Medulla oblongata (tissue), 1 donor: ENCODE results near the gene ETV3.
A peak's percentile ranks its signal among the peaks of the same experiment; 100 is the strongest.

Experiments used
- DNase-seq: peaks from one replicate; pipeline ENCODE4 v3.0.0-alpha.2; 2015; ENCODE audit errors: extremely low spot score

The ETV3 gene

DNA sequence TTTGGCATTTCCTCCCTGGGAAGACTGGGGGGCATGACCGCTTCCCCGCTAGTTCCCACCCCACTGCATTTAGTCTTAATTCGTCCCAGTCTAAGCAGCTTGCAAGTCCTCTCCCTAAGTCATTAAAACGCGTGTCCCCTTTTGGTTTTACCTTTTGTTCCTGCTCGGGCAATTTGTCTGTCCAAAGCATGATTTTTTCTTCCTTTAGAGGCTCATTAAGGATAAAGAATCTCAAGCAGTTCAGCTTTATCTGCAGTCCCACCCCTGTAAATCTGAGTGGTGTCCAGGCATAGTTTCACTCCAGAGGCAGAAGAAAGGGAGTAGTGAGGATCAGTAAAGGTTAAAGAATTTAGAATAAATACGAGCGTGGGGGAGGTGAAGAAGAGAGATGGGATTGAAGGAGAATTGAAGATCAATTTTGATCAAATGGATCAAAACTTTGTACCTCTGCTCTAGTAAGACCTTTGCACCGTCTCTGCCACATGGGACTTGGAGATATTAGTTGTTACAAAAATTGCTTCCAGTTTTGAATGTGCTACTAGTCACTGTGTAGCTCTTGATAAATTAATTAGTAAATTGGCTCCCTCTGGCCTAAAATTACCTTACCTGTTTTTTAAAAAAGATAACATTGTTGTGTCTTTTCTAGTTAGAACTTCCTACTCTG is 989 bp upstream of the ETV3 start:
- DNase-seq = no peak

DNA sequence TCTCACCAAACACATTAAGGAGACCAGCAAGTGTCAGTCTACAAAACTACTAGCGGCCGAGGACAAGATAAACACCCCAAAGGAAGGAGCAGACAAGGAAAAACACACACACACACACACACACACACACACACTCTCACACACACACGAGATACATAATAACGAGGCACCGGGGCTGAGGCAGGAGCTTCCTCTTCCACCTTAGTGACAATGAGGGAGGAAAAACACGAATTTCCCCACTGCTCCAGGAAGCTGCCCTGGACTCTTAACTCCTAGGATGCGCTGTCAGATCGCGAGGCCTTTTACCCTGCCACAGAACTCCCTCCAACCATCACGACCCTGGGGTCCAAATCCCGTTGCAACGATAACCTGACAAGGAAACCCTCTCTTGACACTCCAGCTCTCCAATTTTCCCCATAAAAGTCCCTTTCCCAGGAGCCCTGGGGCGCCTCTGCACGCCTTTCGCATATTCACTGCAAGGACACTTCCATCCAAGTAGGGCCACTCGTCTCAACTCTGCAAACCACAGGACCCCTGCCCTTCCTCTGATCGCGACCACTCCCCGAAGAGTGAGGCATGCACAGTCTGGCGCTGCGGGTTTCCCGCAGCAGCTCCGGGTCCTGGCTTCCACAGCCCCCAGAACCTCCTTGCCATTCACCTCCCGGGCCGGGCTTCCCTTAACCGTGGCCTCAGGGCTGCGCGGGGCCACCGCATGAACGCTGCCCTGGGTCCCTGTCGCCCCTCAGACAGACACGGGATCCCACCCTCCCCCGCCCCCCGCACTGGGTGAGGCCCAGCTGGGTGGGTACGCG is 581 bp downstream of the ETV3 start:
- peak; percentile 27 for DNase-seq

GRCh38 chr1:157137046-157137407 is 1.2 kb downstream of the ETV3 start:
- peak; percentile 19 for DNase-seq

DNA sequence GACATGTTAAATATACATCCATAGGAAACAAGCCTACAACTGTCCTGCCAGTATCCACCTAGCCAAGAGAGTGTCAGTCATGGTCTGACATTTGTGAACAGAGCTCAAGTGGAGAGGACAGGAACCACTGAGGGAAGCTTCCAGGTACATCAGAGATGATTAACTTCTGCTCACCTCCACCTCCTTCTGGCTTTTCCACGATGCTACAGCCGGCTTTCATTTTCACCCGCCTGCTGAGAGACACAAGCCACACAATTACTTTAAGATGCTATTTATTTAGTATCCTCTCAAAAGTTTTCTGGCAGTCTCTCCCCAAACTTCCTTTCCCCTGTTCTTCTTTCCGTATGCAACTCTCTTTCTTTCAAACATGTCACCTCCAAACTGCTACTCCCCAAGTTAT is 2.1 kb downstream of the ETV3 start:
- no peak for DNase-seq

- DNase-seq = no peak
These were observed 2.5 kb downstream of the ETV3 start for GRCh38 chr1:157135646-157136045.

GRCh38 chr1:157135070-157135469 is 3.1 kb downstream of the ETV3 start:
- DNase-seq = no peak

GRCh38 chr1:157134442-157134841 is 3.8 kb downstream of the ETV3 start:
- DNase-seq = no peak

DNA sequence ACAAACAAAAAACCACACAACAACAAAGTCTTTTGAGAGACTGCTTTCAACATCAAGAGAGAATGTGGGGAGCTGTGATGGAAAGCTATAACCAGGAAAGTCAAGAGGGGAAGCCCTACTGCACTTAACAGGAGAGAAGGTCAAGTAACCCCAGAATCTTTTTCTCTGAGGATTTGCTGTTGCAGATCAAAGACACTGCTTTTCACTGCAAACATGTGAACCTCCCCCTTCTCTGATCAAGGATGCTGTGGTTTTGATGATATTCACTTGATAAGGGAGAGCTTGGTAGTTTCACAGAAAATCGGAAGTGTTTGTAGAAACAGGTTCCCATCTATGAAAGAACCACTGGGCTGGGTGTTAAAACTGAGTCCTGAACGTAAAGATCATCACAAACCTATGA is 4.8 kb downstream of the ETV3 start:
- DNase-seq = no peak

DNA sequence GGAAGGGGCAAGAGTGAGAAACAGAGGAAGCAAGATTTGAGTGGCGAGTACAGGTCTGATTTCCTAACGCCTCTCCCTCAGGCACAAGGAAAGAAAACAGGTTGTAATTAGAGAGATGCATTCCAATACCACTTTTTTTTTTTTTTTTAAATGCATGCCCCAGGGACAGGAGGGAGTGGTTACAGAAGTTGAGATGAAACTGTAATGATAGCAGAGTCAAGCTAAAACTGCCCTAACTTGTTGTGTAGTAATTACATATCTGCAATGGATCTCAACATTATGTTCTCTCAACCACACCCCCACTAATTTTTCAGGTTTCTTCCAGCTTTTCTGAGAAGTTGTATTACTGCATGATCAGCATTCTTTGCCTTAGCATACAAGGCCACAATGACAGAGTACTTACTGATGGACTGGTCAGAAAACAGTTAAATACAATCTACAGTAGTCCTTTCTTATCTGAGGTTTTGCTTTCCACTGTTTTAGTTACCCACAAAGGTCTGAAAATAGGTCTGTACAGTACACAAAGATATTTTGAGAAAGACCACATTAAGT is 5.5 kb downstream of the ETV3 start:
- no peak for DNase-seq

DNA sequence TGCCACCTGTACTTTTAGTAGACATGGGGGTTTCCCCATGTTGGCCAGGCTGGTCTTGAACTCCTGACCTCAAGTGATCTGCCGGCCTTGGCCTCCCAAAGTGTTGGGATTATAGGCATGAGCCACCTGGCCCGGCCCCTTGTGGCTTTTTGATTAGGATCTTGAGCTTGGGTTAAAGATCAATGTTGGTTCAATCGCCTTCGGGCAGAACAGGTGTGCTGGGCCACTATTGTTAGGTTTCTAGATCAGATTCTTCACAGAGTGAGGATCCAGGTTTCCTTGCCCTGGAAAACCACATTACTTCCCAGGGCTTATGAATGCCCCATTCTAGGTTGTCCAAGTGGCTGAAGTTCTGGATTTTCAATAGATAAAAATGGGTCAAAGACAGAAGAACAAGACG is 6.1 kb downstream of the ETV3 start:
- no peak for DNase-seq

DNA sequence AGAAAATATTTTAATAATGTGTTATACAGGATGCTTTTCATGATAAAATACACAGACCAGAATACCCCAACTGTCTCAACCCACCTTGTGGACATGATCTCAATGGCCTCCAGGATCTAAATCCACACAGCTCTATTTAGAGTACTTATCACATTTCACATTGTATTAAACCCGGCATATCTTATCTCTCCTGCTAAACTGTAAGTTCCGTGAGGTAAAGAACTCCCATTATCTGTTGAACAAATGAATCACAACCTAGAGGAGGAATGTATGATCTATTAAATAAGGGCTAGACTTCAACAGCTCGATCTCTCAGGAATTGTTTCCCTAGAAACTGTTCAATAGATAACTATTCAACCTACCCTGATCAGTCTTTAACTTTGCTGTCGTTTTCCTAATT is 6.9 kb downstream of the ETV3 start:
- DNase-seq = no peak

DNA sequence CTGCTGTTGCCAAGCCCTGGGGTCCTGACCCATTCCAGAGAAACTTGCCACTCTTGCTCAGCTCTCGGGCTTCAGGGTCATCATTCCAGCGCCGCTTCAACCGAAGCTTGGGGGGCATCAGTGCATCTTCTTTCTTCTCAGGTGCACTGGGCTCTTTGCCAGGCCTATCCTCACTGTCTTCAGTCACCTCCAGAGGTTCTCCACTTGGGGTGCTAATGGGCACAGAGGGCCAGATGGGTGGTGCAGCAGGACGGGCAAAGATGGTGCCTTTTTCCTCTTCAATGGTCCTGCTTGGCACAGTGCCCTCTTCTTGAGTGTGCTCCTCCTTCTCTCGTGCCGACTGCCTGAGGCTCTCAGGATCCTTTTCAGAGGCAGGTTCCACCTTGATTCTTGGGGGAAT is 13.3 kb downstream of the ETV3 start:
- DNase-seq = no peak

DNA sequence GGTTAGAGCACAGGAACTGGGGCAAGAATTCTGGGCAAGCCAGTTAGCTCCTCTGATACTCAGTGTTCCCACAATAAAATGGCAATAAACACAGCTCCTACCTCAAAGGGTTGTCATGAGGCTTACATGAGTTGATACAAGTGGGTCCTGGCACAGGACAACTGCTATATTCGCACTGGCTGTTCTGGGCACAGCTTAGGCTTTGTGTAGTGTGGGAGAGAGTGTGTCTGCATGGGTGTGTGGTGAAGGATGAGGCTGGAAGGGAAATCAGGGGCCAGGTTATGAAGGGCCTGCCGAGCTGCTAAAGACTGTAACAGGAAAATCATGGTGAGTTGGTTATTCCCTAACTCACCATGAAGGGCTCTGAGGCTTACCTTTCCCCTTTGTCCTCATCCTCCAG is 18.7 kb downstream of the ETV3 start:
- DNase-seq = no peak

- no peak for DNase-seq
These were observed 19.2 kb downstream of the ETV3 start for GRCh38 chr1:157119008-157119407.

GRCh38 chr1:157117527-157118057 is 20.6 kb downstream of the ETV3 start:
- no peak for DNase-seq

- DNase-seq = no peak
These were observed 21.5 kb downstream of the ETV3 start for GRCh38 chr1:157116737-157117103.

DNA sequence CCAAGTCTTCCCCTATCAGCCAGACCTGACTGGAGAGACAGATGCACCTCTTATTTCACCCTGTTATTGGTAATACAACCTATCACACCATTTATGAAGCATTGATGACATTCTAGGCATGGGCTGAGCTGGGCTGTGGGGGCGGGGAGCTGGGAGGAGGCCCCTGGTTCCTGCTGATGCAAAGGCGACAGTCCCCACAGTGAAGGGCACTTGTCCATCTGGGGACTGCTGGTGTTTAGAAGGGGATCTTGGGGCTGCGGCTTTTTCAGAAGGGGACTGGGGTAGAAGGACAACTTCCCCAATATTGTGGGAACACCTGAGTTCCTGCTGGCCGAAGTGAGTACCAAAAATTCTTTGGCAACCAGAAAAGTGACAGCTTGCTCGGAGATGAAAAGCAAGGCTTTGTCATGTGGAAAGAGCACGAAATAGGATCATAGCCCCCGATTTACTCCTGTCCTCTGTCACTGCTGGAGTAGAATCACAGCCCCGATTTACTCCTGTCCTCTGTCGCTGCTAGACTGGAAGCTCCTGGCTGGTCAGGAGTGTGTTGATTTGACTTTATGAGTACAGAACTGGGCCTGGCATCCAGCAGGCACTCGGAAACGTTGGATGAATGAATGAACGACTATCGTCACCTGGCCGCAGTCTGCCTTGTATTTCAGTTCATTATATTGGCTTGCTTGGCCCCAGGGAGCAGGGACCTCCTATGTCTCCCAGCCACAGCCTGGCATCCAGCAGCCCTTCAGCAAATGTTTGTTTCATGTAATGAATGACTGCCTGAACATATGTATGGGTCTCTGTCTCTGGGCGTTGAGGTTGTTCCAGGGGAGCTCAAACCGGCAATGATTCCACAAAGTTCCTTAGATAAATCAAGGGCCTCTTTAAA is 22.1 kb downstream of the ETV3 start:
- no peak for DNase-seq

GRCh38 chr1:157115429-157115838 is 22.8 kb downstream of the ETV3 start:
- DNase-seq = no peak

- no peak for DNase-seq
These were observed 23.7 kb downstream of the ETV3 start for GRCh38 chr1:157114183-157115121.

DNA sequence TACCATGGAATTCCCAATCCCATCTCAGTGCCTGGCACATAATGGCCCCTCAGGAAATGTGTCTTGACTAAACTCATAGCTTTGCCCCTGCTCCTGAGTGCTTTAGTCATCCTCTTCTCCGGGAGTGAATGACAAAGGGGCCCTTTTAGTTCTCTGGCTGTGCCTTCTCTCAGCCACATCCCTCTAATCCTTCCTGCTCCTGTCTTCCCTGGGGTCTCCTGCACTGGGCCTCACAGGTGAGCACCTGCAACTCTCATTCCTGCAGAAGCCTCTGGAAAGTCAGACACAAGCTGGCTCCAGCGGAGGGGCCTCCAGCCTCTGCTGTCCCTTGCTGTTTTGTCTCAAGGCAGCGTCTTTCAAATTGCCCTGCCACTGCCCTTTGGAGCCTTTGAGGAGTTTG is 24.6 kb downstream of the ETV3 start:
- DNase-seq = no peak

DNA sequence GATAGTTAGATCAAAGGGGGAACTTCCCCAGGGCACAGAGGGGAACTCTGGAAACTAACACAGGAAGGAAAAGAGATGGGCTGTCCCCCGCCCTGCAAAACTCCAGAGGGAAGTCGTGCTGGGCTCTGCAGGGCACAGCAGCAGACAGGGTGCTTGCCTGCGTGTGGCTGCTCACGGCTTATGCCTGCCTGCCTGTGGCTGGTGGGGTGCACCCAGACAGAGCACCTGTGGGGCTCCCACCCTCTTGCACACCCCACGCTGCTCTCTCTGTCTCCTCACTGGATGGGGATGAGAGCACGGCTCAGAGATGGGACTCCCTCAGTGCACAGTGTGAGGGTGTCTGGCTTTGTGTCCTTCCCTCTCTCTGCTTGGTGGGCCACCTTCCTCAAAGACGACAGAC is 25.1 kb downstream of the ETV3 start:
- DNase-seq = no peak
